Activated CD8-positive, alpha-beta memory T cell treated with anti-CD3 and anti-CD28 coated beads for 24 hours (primary cell): ENCODE results near the gene ADAMTS13.

ENCODE experiments used
- DNase-seq: peaks from one replicate; pipeline ENCODE4 v3.0.0-alpha.2; 2020

Gene ADAMTS13

GRCh38 chr9:133492061-133493021, 70.2 kb downstream of the ADAMTS13 start:
- no peak for DNase-seq

- DNase-seq, result no peak
These were observed 71.3 kb downstream of the ADAMTS13 start for GRCh38 chr9:133493428-133493827.

GRCh38 chr9:133493845-133494540, 71.8 kb downstream of the ADAMTS13 start:
- DNase-seq, result no peak

- no peak for DNase-seq
These were observed 72.6 kb downstream of the ADAMTS13 start for GRCh38 chr9:133494636-133495326.

GRCh38 chr9:133495327-133496293, 73.4 kb downstream of the ADAMTS13 start:
- DNase-seq, result no peak

GRCh38 chr9:133496861-133497842, 75.0 kb downstream of the ADAMTS13 start:
- DNase-seq, result no peak

- DNase-seq, result no peak
These were observed 77.1 kb downstream of the ADAMTS13 start for GRCh38 chr9:133499132-133499891.

- no peak for DNase-seq
These were observed 77.7 kb downstream of the ADAMTS13 start for GRCh38 chr9:133499892-133500270.

- DNase-seq, result no peak
These were observed 79.9 kb downstream of the ADAMTS13 start for GRCh38 chr9:133502112-133502511.

GRCh38 chr9:133505186-133505830, 83.1 kb downstream of the ADAMTS13 start:
- no peak for DNase-seq

GRCh38 chr9:133505901-133506652, 83.9 kb downstream of the ADAMTS13 start:
- no peak for DNase-seq

GRCh38 chr9:133506653-133507038, 84.5 kb downstream of the ADAMTS13 start:
- DNase-seq, result no peak

GRCh38 chr9:133507246-133507965, 85.2 kb downstream of the ADAMTS13 start:
- DNase-seq, result no peak

GRCh38 chr9:133508046-133508445, 85.9 kb downstream of the ADAMTS13 start:
- no peak for DNase-seq
